Mucosa of stomach (tissue), 1 donor: Measurements from ENCODE around the gene YAF2.
"Not testable (repeated sequence)": the region's sequence is repeated elsewhere in the genome, so short reads cannot be mapped to it uniquely, and the experiment has no call there.

Experiments
- H3K27me3 ChIP-seq: one replicate; pipeline ENCODE4 v1.7.0; 2013; ENCODE audit warnings: mild to moderate bottlenecking, low read length; ENCODE audit not compliant: control insufficient read depth, insufficient read depth
- H3K36me3 ChIP-seq: one replicate; pipeline ENCODE4 v1.7.0; 2013; ENCODE audit warnings: low read length; ENCODE audit not compliant: control insufficient read depth, insufficient read depth
- H3K4me1 ChIP-seq: one replicate; pipeline ENCODE4 v1.7.0; 2013; ENCODE audit warnings: mild to moderate bottlenecking, low read length; ENCODE audit not compliant: control insufficient read depth, insufficient read depth
- H3K4me3 ChIP-seq: one replicate; pipeline ENCODE4 v1.7.0; 2013; ENCODE audit warnings: low read length
- H3K9ac ChIP-seq: one replicate; pipeline ENCODE4 v1.7.0; 2013; ENCODE audit warnings: mild to moderate bottlenecking, low read length, moderate library complexity
- H3K9me3 ChIP-seq: one replicate; pipeline ENCODE4 v1.7.0; 2013; ENCODE audit warnings: mild to moderate bottlenecking, low read length, moderate library complexity; ENCODE audit not compliant: control insufficient read depth
- donor health status: Pancreatic carcinoma.

YAF2 gene

GRCh38 chr12:42188275-42188674, 49.8 kb downstream of the YAF2 start:
- H3K27me3 ChIP-seq, H3K9me3 ChIP-seq, H3K9ac ChIP-seq, H3K36me3 ChIP-seq, H3K4me1 ChIP-seq, H3K4me3 ChIP-seq: not testable (repeated sequence)

- Histone ChIP-seq H3K4me3 (no peak overlapping the region), H3K36me3 (no peaks in the 10 kb centered on the region), H3K9me3 (no peaks in the 10 kb centered on the region), H3K9ac (no peak overlapping the region), H3K27me3 (no peaks in the 10 kb centered on the region), H3K4me1 (no peaks in the 10 kb centered on the region)
Observed at GRCh38 chr12:42187799-42188198, 50.2 kb downstream of the YAF2 start.

- no peaks in the 10 kb centered on the region for H3K36me3 ChIP-seq
- H3K9ac ChIP-seq, result no peak overlapping the region
- no peaks in the 10 kb centered on the region for H3K4me1 ChIP-seq
- H3K27me3 ChIP-seq, result no peaks in the 10 kb centered on the region
- no peak overlapping the region for H3K4me3 ChIP-seq
- H3K9me3 ChIP-seq, result no peaks in the 10 kb centered on the region
Observed at GRCh38 chr12:42186793-42187192, 51.3 kb downstream of the YAF2 start.

GRCh38 chr12:42182394-42182793, 55.7 kb downstream of the YAF2 start:
- H3K4me3 ChIP-seq, result no peak overlapping the region
- no peaks in the 10 kb centered on the region for H3K27me3 ChIP-seq
- no peaks in the 10 kb centered on the region for H3K9me3 ChIP-seq
- H3K36me3 ChIP-seq, result no peaks in the 10 kb centered on the region
- no peak overlapping the region for H3K9ac ChIP-seq
- H3K4me1 ChIP-seq, result no peaks in the 10 kb centered on the region

GRCh38 chr12:42180990-42181596, 57.0 kb downstream of the YAF2 start:
- Histone ChIP-seq H3K9ac (no peak overlapping the region), H3K4me3 (no peak overlapping the region), H3K27me3 (no peaks in the 10 kb centered on the region), H3K36me3 (no peaks in the 10 kb centered on the region), H3K4me1 (no peaks in the 10 kb centered on the region), H3K9me3 (no peaks in the 10 kb centered on the region)

GRCh38 chr12:42178101-42178500, 59.9 kb downstream of the YAF2 start:
- Histone ChIP-seq H3K4me1 (no peaks in the 10 kb centered on the region), H3K36me3 (no peaks in the 10 kb centered on the region), H3K9ac (no peak overlapping the region), H3K27me3 (no peaks in the 10 kb centered on the region), H3K4me3 (no peak overlapping the region), H3K9me3 (no peaks in the 10 kb centered on the region)

- no peaks in the 10 kb centered on the region for H3K4me1 ChIP-seq
Observed at GRCh38 chr12:42174978-42175377, 63.1 kb downstream of the YAF2 start.

GRCh38 chr12:42173961-42174521, 64.0 kb downstream of the YAF2 start:
- no peaks in the 10 kb centered on the region for H3K9me3 ChIP-seq
- no peaks in the 10 kb centered on the region for H3K27me3 ChIP-seq
- H3K4me3 ChIP-seq, result no peak overlapping the region
- no peaks in the 10 kb centered on the region for H3K36me3 ChIP-seq
- H3K9ac ChIP-seq, result no peak overlapping the region
- no peaks in the 10 kb centered on the region for H3K4me1 ChIP-seq

More at GRCh38 chr12:42174978-42175377, 63.1 kb downstream of the YAF2 start:
- Histone ChIP-seq H3K9me3 (no peaks in the 10 kb centered on the region), H3K27me3 (no peaks in the 10 kb centered on the region), H3K4me3 (no peak overlapping the region), H3K36me3 (no peaks in the 10 kb centered on the region), H3K9ac (no peak overlapping the region)

GRCh38 chr12:42172441-42173210, 65.4 kb downstream of the YAF2 start:
- H3K36me3 ChIP-seq, result no peaks in the 10 kb centered on the region
- H3K4me1 ChIP-seq, result no peaks in the 10 kb centered on the region
- no peak overlapping the region for H3K4me3 ChIP-seq
- H3K9me3 ChIP-seq, result no peaks in the 10 kb centered on the region
- no peak overlapping the region for H3K9ac ChIP-seq
- no peaks in the 10 kb centered on the region for H3K27me3 ChIP-seq

- Histone ChIP-seq H3K4me1 (no peaks in the 10 kb centered on the region), H3K27me3 (no peaks in the 10 kb centered on the region), H3K9me3 (no peaks in the 10 kb centered on the region), H3K36me3 (no peaks in the 10 kb centered on the region), H3K4me3 (no peak overlapping the region), H3K9ac (no peak overlapping the region)
Observed at GRCh38 chr12:42167711-42168110, 70.3 kb downstream of the YAF2 start.

GRCh38 chr12:42166501-42166900, 71.5 kb downstream of the YAF2 start:
- no peaks in the 10 kb centered on the region for H3K9me3 ChIP-seq
- H3K4me1 ChIP-seq, result no peaks in the 10 kb centered on the region
- H3K4me3 ChIP-seq, result no peak overlapping the region
- no peak overlapping the region for H3K9ac ChIP-seq
- no peaks in the 10 kb centered on the region for H3K27me3 ChIP-seq
- H3K36me3 ChIP-seq, result no peaks in the 10 kb centered on the region

- Histone ChIP-seq H3K9me3 (no peaks in the 10 kb centered on the region), H3K9ac (no peak overlapping the region), H3K4me1 (no peaks in the 10 kb centered on the region), H3K27me3 (no peaks in the 10 kb centered on the region), H3K36me3 (no peaks in the 10 kb centered on the region), H3K4me3 (no peak overlapping the region)
Observed at GRCh38 chr12:42163913-42164312, 74.1 kb downstream of the YAF2 start.
